IgD-negative memory B cell (primary cell): ENCODE data around the gene NEK10. TPM values are rescaled to one million over a fixed set of nuclear protein-coding genes. Genes with fewer than 3 reads are reported as not detected.
"Not testable (repeated sequence)": the region's sequence is repeated elsewhere in the genome, so short reads cannot be mapped to it uniquely, and the experiment has no call there.

ENCODE experiments used
- H3K27ac Mint-ChIP-seq, 3 donors: one replicate each; pipeline ENCODE4 v1.8.0; 2020 to 2022; ENCODE audit warnings: mild to moderate bottlenecking in 3 of 3, mixed read lengths in 3 of 3, moderate library complexity in 1 of 3
- H3K27me3 Mint-ChIP-seq: one replicate; pipeline ENCODE4 v1.8.0; 2021; ENCODE audit warnings: mixed read lengths
- H3K36me3 Mint-ChIP-seq: one replicate; pipeline ENCODE4 v1.8.0; 2020; ENCODE audit warnings: mild to moderate bottlenecking, mixed read lengths
- H3K4me1 Mint-ChIP-seq, 3 donors: one replicate each; pipeline ENCODE4 v1.8.0; 2020 to 2022; ENCODE audit warnings: mixed read lengths in 3 of 3, mild to moderate bottlenecking in 1 of 3
- H3K4me3 Mint-ChIP-seq, 4 donors: one replicate each; pipeline ENCODE4 v1.8.0; 2020 to 2022; ENCODE audit warnings: mild to moderate bottlenecking in 4 of 4, mixed read lengths in 4 of 4, moderate library complexity in 3 of 4
- H3K9me3 Mint-ChIP-seq, 3 donors: one replicate each; pipeline ENCODE4 v1.8.0; 2020 to 2021; ENCODE audit warnings: mixed read lengths in 3 of 3, mild to moderate bottlenecking in 1 of 3
- polyA plus RNA-seq: library from polyadenylated mRNA; unstranded; fragments of 300-500 nt; fragmentation: Illumina TruSeq; gene quantifications from one replicate; pipeline ENCODE4 v1.2.3, GENCODE V29; 2021

The NEK10 gene
- polyA plus RNA-seq, 1 donor from 2014 or later = not detected

DNA sequence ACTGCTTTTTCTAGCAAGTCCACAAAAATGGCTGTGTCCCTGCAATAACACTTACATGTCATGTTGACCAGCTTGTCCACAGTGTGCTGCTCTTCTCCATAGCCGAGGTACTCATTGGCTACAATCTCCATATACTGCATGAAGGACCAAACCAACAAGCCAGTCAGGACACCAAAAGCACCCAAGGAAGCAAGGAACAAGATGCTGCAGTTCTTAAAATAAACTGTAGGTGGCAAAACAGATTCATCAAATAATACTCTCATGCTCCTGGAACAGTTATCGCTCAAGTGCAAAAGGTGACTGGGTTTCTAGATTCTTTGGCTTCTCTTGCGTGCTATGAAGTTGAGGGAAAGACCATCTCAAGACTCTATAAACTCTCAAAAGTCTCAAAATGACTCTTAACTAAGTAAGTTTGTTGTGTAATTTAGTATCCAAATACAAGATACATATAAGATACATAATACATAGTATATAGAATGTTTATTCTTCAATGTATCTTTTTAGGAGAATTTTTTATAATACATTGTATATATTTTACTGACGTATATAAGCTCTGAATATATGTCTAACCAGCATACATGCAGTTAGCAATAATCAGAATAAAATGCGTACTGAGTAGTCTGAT, 57.0 kb downstream of the NEK10 start:
- H3K36me3 Mint-ChIP-seq = no peaks in the 10 kb centered on the region
- no peaks in the 10 kb centered on the region for H3K4me1 Mint-ChIP-seq
- H3K27ac Mint-ChIP-seq = no peak overlapping the region
- H3K4me3 Mint-ChIP-seq = no peak overlapping the region
- no peaks in the 10 kb centered on the region for H3K9me3 Mint-ChIP-seq
- H3K27me3 Mint-ChIP-seq = no peaks in the 10 kb centered on the region

GRCh38 chr3:27311400-27311799, 57.8 kb downstream of the NEK10 start:
- Mint-ChIP-seq H3K9me3 (no peaks in the 10 kb centered on the region), H3K36me3 (no peaks in the 10 kb centered on the region), H3K4me3 (no peak overlapping the region), H3K27ac (no peak overlapping the region), H3K27me3 (no peaks in the 10 kb centered on the region), H3K4me1 (no peaks in the 10 kb centered on the region)

GRCh38 chr3:27310688-27311087, 58.5 kb downstream of the NEK10 start:
- Mint-ChIP-seq H3K27ac (no peak overlapping the region), H3K4me3 (no peak overlapping the region), H3K9me3 (no peaks in the 10 kb centered on the region), H3K4me1 (no peaks in the 10 kb centered on the region), H3K36me3 (no peaks in the 10 kb centered on the region), H3K27me3 (no peaks in the 10 kb centered on the region)

DNA sequence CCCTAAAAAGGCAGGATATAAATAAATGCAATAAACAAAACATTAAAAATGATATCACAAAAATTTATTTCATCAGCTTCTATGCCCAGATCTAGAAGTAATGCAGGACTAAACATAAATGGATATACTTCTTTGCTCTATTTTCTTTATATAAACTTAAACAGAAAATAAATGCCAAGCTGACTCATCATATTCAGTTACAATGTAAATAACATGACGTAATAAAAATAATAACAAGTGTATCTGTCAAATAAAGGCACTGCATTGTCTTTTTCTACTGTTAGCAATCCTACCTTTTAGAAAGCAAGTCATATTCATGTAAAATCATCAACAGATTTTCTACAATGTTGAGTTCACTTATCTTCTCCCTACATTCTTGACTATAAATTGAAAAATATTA, 61.6 kb downstream of the NEK10 start:
- no peaks in the 10 kb centered on the region for H3K27me3 Mint-ChIP-seq
- H3K27ac Mint-ChIP-seq = no peak overlapping the region
- peaks cover 3% of the 10 kb centered on the region for H3K36me3 Mint-ChIP-seq
- H3K9me3 Mint-ChIP-seq = no peaks in the 10 kb centered on the region
- no peak overlapping the region for H3K4me3 Mint-ChIP-seq
- H3K4me1 Mint-ChIP-seq = no peaks in the 10 kb centered on the region

DNA sequence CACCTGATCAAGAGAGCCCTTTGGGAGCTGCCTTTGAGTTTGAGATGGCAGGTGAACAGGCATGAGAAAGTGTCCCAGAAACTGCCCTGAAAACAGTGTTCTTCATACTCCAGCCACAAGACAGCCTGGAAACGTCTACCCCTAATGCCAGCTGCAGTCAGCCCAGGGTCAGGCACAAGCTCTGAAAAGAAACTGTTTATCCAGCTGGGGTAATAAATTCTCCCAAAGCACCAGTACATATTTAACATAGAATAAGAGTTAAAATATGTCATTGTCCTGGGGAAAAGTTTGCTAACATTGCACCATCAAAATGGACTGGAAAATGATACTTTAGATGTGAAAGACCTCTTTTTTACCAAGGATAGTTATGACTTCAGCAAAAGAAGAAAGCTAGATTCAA, 66.3 kb downstream of the NEK10 start:
- peaks cover 0 to 16% (median 7%) of the 10 kb centered on the region in 3 donors for H3K9me3 Mint-ChIP-seq
- peaks cover 0 to 2% (median 0%) of the 10 kb centered on the region in 3 donors for H3K4me1 Mint-ChIP-seq
- no peaks in the 10 kb centered on the region for H3K27me3 Mint-ChIP-seq
- H3K36me3 Mint-ChIP-seq = peaks cover 3% of the 10 kb centered on the region
- H3K4me3 Mint-ChIP-seq = no peak overlapping the region
- no peak overlapping the region for H3K27ac Mint-ChIP-seq

- H3K27me3 Mint-ChIP-seq, H3K36me3 Mint-ChIP-seq, H3K4me1 Mint-ChIP-seq, H3K27ac Mint-ChIP-seq, H3K4me3 Mint-ChIP-seq: not testable (repeated sequence)
- H3K9me3 Mint-ChIP-seq = peaks cover 0 to 16% (median 7%) of the 10 kb centered on the region in 3 donors
Measured at GRCh38 chr3:27298981-27299380, 70.2 kb downstream of the NEK10 start.

- Mint-ChIP-seq H3K27me3 (no peaks in the 10 kb centered on the region), H3K27ac (no peak overlapping the region), H3K4me3 (no peak overlapping the region), H3K36me3 (peaks cover 9% of the 10 kb centered on the region), H3K4me1 (peaks cover 0 to 4% (median 0%) of the 10 kb centered on the region in 3 donors), H3K9me3 (peaks cover 0 to 7% (median 2%) of the 10 kb centered on the region in 3 donors)
Measured at GRCh38 chr3:27293939-27294338, 75.2 kb downstream of the NEK10 start.

DNA sequence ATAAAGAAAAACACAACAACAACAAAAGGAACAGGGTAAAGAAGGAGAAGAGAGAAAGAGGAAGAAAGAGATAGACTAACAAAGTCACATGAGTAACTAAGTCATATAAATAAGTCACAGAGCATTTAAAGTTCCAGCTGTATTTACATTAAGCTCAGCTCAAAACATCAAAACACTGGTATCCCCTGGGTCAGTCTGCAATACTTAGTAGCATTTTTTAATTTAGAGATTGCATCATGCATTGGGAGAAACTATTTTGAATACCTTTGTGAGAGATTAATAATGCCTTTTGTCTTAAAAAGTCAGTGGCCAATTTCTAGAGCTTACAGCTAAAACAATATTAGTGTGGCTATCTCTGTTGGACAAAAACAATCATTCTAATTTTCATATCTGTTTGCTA, 78.4 kb downstream of the NEK10 start:
- Mint-ChIP-seq H3K9me3 (peaks cover 0 to 2% (median 0%) of the 10 kb centered on the region in 3 donors), H3K4me3 (no peak overlapping the region), H3K27me3 (no peaks in the 10 kb centered on the region)

DNA sequence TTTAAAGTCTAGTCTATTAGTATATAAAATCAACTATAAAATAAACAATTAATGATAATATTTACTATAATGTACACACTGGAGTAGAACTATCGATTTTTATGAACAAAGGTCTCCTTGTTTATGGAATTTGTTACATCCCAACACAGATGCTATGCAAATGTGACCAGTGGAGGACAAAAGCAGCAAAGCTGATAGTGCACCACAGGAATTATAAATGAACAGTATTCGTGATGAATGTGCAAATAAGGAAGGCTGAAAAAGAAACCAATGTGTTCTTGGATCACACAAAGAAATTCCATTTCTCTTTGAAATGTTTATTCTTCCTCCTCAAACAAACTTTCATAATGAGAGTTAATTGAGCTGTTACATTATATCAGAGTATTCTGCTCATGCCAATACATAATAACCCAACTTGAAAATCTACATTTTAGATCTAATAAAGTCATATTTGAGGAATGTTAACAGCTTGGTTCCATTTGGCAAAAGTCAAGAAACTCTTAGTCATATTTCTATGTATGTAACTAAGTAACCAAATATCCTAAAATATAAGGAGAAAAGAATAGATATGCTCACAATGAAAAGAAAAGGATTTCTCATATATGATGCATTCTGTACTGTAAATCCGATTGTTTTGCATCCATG, 79.3 kb downstream of the NEK10 start:
- peaks cover 12% of the 10 kb centered on the region for H3K36me3 Mint-ChIP-seq
- no peak overlapping the region for H3K27ac Mint-ChIP-seq
- peaks cover 0 to 2% (median 0%) of the 10 kb centered on the region in 3 donors for H3K9me3 Mint-ChIP-seq
- no peak overlapping the region for H3K4me3 Mint-ChIP-seq
- H3K4me1 Mint-ChIP-seq = peaks cover 0 to 2% (median 0%) of the 10 kb centered on the region in 3 donors
- H3K27me3 Mint-ChIP-seq = no peaks in the 10 kb centered on the region

More for the DNA sequence above, 78.4 kb downstream of the NEK10 start:
- peaks cover 0 to 2% (median 0%) of the 10 kb centered on the region in 3 donors for H3K4me1 Mint-ChIP-seq
- H3K36me3 Mint-ChIP-seq = peaks cover 9% of the 10 kb centered on the region
- no peak overlapping the region for H3K27ac Mint-ChIP-seq

DNA sequence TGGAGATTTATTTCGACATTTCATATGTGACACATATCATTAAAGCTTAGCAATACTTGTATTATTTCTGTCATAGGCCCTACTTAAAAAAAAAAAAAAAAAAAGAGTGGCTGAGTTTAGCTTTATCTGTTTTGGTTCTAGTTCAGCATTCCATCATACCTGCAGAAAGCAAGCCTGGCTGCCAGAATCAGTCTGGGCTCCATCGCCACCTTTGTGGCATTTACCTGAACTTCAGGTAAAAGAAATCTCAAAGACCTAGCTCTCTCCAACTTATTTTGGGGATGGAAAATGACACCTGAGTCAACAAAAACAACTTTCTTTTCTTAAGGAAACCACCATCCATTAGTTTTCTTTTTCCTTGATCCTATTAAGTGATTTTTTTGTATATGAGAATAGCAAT, 82.1 kb downstream of the NEK10 start:
- Mint-ChIP-seq H3K9me3 (peaks cover 0 to 2% (median under 1%) of the 10 kb centered on the region in 3 donors), H3K4me1 (peaks cover 0 to 2% (median 0%) of the 10 kb centered on the region in 3 donors), H3K4me3 (no peak overlapping the region), H3K27ac (no peak overlapping the region), H3K36me3 (peaks cover 7% of the 10 kb centered on the region), H3K27me3 (no peaks in the 10 kb centered on the region)

DNA sequence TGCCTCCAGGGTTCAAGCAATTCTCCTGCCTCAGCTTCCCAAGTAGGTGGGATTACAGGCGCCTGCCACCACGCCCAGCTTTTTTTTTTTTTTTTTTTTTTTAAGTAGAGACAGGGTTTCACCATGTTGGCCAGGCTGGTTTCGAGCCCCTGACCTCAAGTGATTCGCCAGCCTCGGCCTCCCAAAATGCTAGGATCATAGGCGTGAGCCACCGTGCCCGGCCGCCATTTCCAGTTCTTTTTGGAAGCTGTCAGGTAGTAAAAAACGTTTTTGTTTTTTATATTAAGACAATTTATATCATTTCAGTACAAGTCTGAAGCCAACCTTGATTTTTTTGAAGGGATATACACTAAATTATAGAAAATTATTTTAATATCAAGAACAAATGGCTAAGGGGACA, 82.7 kb downstream of the NEK10 start:
- not testable (repeated sequence) for H3K4me1 Mint-ChIP-seq, H3K4me3 Mint-ChIP-seq, H3K27me3 Mint-ChIP-seq, H3K27ac Mint-ChIP-seq, H3K36me3 Mint-ChIP-seq, H3K9me3 Mint-ChIP-seq

DNA sequence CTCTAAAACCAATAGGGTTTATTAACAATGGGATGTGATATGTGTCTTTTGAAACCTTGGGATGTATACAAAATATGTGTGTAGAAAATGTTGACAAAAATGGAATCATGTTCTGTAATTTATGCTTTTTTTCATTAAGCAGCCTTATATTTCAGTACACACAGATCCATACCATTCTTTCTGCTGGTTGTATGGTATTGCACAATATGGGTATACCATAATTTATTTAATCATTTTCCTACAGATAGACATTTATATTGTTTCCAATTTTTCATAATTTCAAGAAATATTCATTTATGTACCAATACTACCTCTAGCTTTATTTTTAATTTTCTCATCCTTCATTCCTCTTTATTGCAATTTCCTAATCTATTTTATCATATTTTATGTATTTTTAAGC, 83.5 kb downstream of the NEK10 start:
- no peak overlapping the region for H3K4me3 Mint-ChIP-seq
- H3K36me3 Mint-ChIP-seq = peaks cover 5% of the 10 kb centered on the region
- no peaks in the 10 kb centered on the region for H3K27me3 Mint-ChIP-seq
- no peak overlapping the region for H3K27ac Mint-ChIP-seq
- peaks cover 0 to 2% (median 0%) of the 10 kb centered on the region in 3 donors for H3K4me1 Mint-ChIP-seq
- H3K9me3 Mint-ChIP-seq = peaks cover 2 to 9% (median 7%) of the 10 kb centered on the region in 3 donors

DNA sequence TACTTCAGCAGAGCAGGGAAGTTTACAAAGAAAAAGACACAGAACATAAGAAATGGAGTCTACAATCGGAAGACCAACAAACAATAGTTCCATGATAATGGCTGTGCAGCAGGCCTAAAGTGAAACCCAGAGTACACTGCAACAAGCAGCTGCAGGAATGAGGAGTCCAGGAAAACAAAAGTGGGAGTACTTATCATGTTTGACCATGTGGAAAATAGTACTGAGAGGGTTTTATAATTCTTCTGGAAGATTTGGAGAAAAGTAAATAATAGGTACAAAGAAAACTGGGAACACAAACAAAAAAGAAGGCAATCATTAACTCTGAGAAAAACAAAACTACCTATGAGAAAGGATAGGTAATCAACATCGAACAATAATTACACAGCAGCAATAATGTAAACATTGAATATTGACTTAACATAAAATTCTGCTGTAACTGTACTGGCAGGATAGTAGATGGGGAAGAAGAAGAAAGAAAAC, 87.5 kb downstream of the NEK10 start:
- H3K36me3 Mint-ChIP-seq = peaks cover 3% of the 10 kb centered on the region
- H3K4me1 Mint-ChIP-seq = no peaks in the 10 kb centered on the region
- no peaks in the 10 kb centered on the region for H3K27me3 Mint-ChIP-seq
- H3K27ac Mint-ChIP-seq = no peak overlapping the region
- peaks cover 0 to 9% (median 7%) of the 10 kb centered on the region in 3 donors for H3K9me3 Mint-ChIP-seq
- H3K4me3 Mint-ChIP-seq = peak overlapping the region in 1 of 4 donors; percentile 56

DNA sequence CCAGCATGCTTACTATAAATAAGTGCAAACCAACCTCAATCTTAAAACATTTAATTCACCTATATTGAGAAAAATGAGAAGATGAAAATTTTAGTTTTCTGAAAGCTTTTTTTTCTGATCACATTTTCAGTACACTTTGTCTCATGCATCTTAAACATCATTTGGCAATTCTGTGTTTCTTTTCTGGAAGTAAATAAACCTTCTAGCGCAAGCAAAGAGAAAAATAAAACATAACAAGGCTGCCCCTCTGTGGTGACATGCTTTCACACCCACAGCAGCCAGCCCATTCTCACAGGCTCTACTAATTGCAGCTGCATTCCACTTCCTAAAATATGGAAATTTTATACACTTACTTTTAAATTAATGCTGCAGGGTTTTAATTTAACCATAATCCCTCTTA, 90.1 kb downstream of the NEK10 start:
- Mint-ChIP-seq H3K27ac (no peak overlapping the region), H3K4me1 (no peaks in the 10 kb centered on the region), H3K27me3 (no peaks in the 10 kb centered on the region), H3K36me3 (no peaks in the 10 kb centered on the region), H3K9me3 (peaks cover 0 to 9% (median 7%) of the 10 kb centered on the region in 3 donors), H3K4me3 (no peak overlapping the region)

GRCh38 chr3:27278383-27279055, 90.7 kb downstream of the NEK10 start:
- H3K9me3 Mint-ChIP-seq = peaks cover 0 to 9% (median 7%) of the 10 kb centered on the region in 3 donors
- no peak overlapping the region for H3K4me3 Mint-ChIP-seq
- no peaks in the 10 kb centered on the region for H3K27me3 Mint-ChIP-seq
- H3K4me1 Mint-ChIP-seq = no peaks in the 10 kb centered on the region
- H3K27ac Mint-ChIP-seq = no peak overlapping the region
- no peaks in the 10 kb centered on the region for H3K36me3 Mint-ChIP-seq
